Adrenal gland (tissue), 12 donors: Measurements from ENCODE around the gene FSIP1. TPM values are rescaled to one million over a fixed set of nuclear protein-coding genes. Genes with fewer than 3 reads are reported as not detected.

Experiments
- DNase-seq, 7 donors: peaks; one replicate each; pipeline ENCODE4 v3.0.0-alpha.2; 2019 to 2020
- H3K27ac ChIP-seq, 5 donors: fragments of 200-600 bp; sonication (generic) in 4 of 5; 1 replicate in 3 of 5; 2 replicates in 2 of 5; pipeline versions ENCODE4 v1.5.1 to v1.8.0; 2016 to 2020; ENCODE audit warnings: mild to moderate bottlenecking in 1 of 5
- H3K27me3 ChIP-seq: fragments of 200-600 bp; 2 replicates; pipeline ENCODE4 v1.8.0; 2021
- H3K36me3 ChIP-seq, 2 donors: fragments of 200-600 bp; replicated peaks in 1 of 2; 1 replicate in 1 of 2; 2 replicates in 1 of 2; pipeline versions ENCODE4 v1.5.1 to v1.8.0; 2018 to 2022
- H3K4me1 ChIP-seq, 2 donors: fragments of 200-600 bp; replicated peaks in 1 of 2; 1 replicate in 1 of 2; 2 replicates in 1 of 2; pipeline versions ENCODE4 v1.5.1 to v1.8.0; 2018 to 2021
- H3K4me3 ChIP-seq, 4 donors: fragments of 200-600 bp; sonication (generic) in 3 of 4; one replicate each; pipeline ENCODE4 v1.5.1; 2016 to 2018
- H3K9me3 ChIP-seq, 3 donors: fragments of 200-600 bp; sonication (generic) in 1 of 3; replicated peaks in 1 of 3; 1 replicate in 2 of 3; 2 replicates in 1 of 3; pipeline versions ENCODE4 v1.5.1 to v1.8.0; 2016 to 2021
- CTCF ChIP-seq, 6 experiments: fragments of 450-650 bp in 4 of 6; fragments of 200-600 bp in 2 of 6; sonication (generic) in 1 of 6; IDR thresholded peaks; 1 replicate in 5 of 6; 2 replicates in 1 of 6; pipeline versions ENCODE4 v1.5.1 to v1.8.0; 2016 to 2021; ENCODE audit warnings: antibody characterized with exemption in 6 of 6, mild to moderate bottlenecking in 2 of 6, moderate library complexity in 1 of 6
- POLR2A ChIP-seq, 2 donors: fragments of 450-650 bp; IDR thresholded peaks; one replicate each; pipeline ENCODE4 v1.6.1; 2017; ENCODE audit warnings: antibody characterized with exemption in 2 of 2, mild to moderate bottlenecking in 2 of 2, moderate library complexity in 1 of 2
- WGBS, 4 donors: extraction: QIAGEN DNeasy Blood & Tissue Kit in 2 of 4; methylation state at CpG; one replicate each; pipeline versions ENCODE4 v1.1.5 to v1.1.7; 2013 to 2017; 5-methylcytosine and 5-hydroxymethylcytosine counted together
- intact Hi-C, 2 donors: fragments of 100-400 bp; cut with DNase I; formaldehyde crosslinking; loops; one replicate each; pipeline versions ENCODE4 v1.14.1 to v1.15.0; 2022 to 2023
- polyA plus RNA-seq, 3 donors: library from polyadenylated mRNA; stranded (reverse); fragments of 200-250 nt in 2 of 3; fragments of 350-450 nt in 1 of 3; fragmentation: Illumina TruSeq in 1 of 3; extraction: RNeasy Lipid Tissue Mini Kit (QIAGEN cat#74804) in 1 of 3; gene quantifications; one replicate each; pipeline ENCODE4 v1.2.3, GENCODE V29; 2013 to 2014
- total RNA-seq, 9 donors: library from RNA; depleted of rRNA in 4 of 9; stranded (reverse); fragments of >200 nt in 4 of 9; fragments of 120-200 nt in 1 of 9; fragmentation: NEBNext Ultra II Directional in 1 of 9; extraction: Animal tissue kit (Norgen Biotek cat#: 25700) in 1 of 9; gene quantifications; one replicate each; pipeline versions ENCODE4 v1.1.0 to v1.2.4, GENCODE V29; 2013 to 2023
- donor health status: healthy with polysubstance abuse.
- donor health status: Bipolar disorder and iron deficiency.
- donor health status: DM: yes; HTN: yes; CAD: no.
- donor health status: DM: no; HTN: no; CAD: no.
- donor health status: DM: no; HTN: no; CAD: no.
- donor health status: DM: yes; HTN: yes; CAD: no.

FSIP1 gene
- total and polyA plus RNA-seq, 12 donors = 0.11 to 0.60 (median 0.25) TPM; not detected in 2

GRCh38 chr15:39761006-39761405, 21.6 kb downstream of the FSIP1 start:
- WGBS, 4 donors = 67 to 76% (median 71%) methylated on average over 2 of the region's 2 CpGs
- TF ChIP-seq CTCF (IDR thresholded peaks at IDR 0.05) (no peak), POLR2A (IDR thresholded peaks at IDR 0.05) (no peak)
- H3K4me3 ChIP-seq = no peak overlapping the region
- H3K36me3 ChIP-seq = no peaks in the 10 kb centered on the region
- intact Hi-C loops = loop anchor here in 1 of 2 donors (10.0 kb wide), 1 partner anchor 1056 kb away; no protein-coding TSS in a partner anchor
- no peak for DNase-seq
- H3K27me3 ChIP-seq = no peaks in the 10 kb centered on the region
- H3K4me1 ChIP-seq = no peaks in the 10 kb centered on the region
- no peaks in the 10 kb centered on the region for H3K9me3 ChIP-seq
- H3K27ac ChIP-seq = no peak overlapping the region

- 42 to 50% (median 47%) methylated on average over 2 of the region's 2 CpGs for WGBS, 4 donors
- DNase-seq = peak in 3 of 7 donors; percentile 25 to 38 (median 34)
- H3K4me3 ChIP-seq = no peak overlapping the region
- intact Hi-C loops = loop anchor here in 1 of 2 donors (5.0 kb wide), 2 partner anchors 70 to 940 kb away; no protein-coding TSS in a partner anchor
- TF ChIP-seq POLR2A (IDR thresholded peaks at IDR 0.05) (no peak), CTCF (IDR thresholded peaks at IDR 0.05) (peak; percentile 54 to 93 (median 64))
- H3K4me1 ChIP-seq = no peaks in the 10 kb centered on the region
- no peak overlapping the region for H3K27ac ChIP-seq
- no peaks in the 10 kb centered on the region for H3K27me3 ChIP-seq
- H3K36me3 ChIP-seq = no peaks in the 10 kb centered on the region
- no peaks in the 10 kb centered on the region for H3K9me3 ChIP-seq
These were observed 25.7 kb downstream of the FSIP1 start for GRCh38 chr15:39756806-39757522.

GRCh38 chr15:39752991-39753390, 29.6 kb downstream of the FSIP1 start:
- H3K4me3 ChIP-seq = no peak overlapping the region
- H3K4me1 ChIP-seq = peaks cover 0 to 4% of the 10 kb centered on the region in 2 donors
- no peaks in the 10 kb centered on the region for H3K36me3 ChIP-seq
- intact Hi-C loops = no loop called here
- no peak for DNase-seq
- H3K27ac ChIP-seq = no peak overlapping the region
- TF ChIP-seq CTCF (IDR thresholded peaks at IDR 0.05) = no peak
- TF ChIP-seq POLR2A (IDR thresholded peaks at IDR 0.05) = no peak
- H3K27me3 ChIP-seq = no peaks in the 10 kb centered on the region
- H3K9me3 ChIP-seq = no peaks in the 10 kb centered on the region
- 81 to 100% (median 87%) methylated on average over 1 of the region's 1 CpG for WGBS, 4 donors

- no peak for TF ChIP-seq CTCF (IDR thresholded peaks at IDR 0.05)
- TF ChIP-seq POLR2A (IDR thresholded peaks at IDR 0.05) = no peak
- DNase-seq = no peak
- no peaks in the 10 kb centered on the region for H3K9me3 ChIP-seq
- no peak overlapping the region for H3K27ac ChIP-seq
- H3K36me3 ChIP-seq = no peaks in the 10 kb centered on the region
- no peaks in the 10 kb centered on the region for H3K27me3 ChIP-seq
- H3K4me3 ChIP-seq = no peak overlapping the region
- intact Hi-C loops = no loop called here
- H3K4me1 ChIP-seq = peaks cover 0 to 4% of the 10 kb centered on the region in 2 donors
These were observed 30.4 kb downstream of the FSIP1 start for GRCh38 chr15:39752246-39752645.
